OCI-M2 (cell line): ENCODE data around the gene WNT3A.
"Not testable (repeated sequence)": the region's sequence is repeated elsewhere in the genome, so short reads cannot be mapped to it uniquely, and the experiment has no call there.

Experiments
- DNase-seq: peaks from one replicate; lab custom pipeline; 2025; ENCODE audit not compliant: unreplicated experiment; lab: John Stamatoyannopoulos, UW

WNT3A gene

GRCh38 chr1:228011721-228012311, 5.0 kb downstream of the WNT3A start:
- DNase-seq = no peak

DNA sequence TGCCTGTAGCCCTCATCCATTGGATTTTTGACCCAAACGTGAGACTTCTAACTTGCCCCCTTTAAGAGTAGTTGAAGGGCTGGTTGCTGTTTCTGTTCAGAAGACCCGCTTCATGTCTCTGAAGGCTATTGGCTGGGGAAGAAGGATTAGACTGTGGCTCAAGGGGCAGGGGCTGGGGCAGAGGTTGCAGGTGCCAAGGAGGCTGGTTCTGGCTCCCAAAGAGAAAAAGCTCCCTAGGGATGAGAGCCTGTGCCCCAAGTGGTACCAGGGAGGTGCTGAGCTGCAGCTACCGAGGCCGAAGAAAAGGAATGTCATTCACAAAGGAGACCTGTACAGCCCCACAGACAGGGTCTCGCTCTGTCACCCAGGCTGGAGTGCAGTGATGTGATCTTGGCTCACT, 5.8 kb downstream of the WNT3A start:
- DNase-seq = no peak

GRCh38 chr1:228013131-228013934, 6.5 kb downstream of the WNT3A start:
- no peak for DNase-seq

- no peak for DNase-seq
Observed at GRCh38 chr1:228013935-228014930, 7.4 kb downstream of the WNT3A start.

GRCh38 chr1:228015276-228016180, 8.7 kb downstream of the WNT3A start:
- no peak for DNase-seq

DNA sequence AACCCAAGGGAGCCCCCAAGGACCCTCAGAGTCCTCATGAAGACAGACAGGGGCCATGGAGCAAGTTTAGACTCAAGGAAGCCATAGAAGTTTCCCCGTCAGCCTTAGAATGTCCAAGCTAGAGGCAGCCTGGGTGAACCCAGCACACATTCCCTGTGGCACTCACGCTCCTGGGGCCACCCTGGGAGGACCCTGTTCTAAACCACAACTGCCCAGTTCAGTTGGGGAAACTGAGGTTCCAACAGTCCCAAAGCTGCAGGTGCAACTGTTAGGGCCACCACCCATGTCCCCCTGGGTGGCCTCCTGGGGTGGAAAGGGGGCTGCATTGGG, 9.3 kb downstream of the WNT3A start:
- no peak for DNase-seq

DNA sequence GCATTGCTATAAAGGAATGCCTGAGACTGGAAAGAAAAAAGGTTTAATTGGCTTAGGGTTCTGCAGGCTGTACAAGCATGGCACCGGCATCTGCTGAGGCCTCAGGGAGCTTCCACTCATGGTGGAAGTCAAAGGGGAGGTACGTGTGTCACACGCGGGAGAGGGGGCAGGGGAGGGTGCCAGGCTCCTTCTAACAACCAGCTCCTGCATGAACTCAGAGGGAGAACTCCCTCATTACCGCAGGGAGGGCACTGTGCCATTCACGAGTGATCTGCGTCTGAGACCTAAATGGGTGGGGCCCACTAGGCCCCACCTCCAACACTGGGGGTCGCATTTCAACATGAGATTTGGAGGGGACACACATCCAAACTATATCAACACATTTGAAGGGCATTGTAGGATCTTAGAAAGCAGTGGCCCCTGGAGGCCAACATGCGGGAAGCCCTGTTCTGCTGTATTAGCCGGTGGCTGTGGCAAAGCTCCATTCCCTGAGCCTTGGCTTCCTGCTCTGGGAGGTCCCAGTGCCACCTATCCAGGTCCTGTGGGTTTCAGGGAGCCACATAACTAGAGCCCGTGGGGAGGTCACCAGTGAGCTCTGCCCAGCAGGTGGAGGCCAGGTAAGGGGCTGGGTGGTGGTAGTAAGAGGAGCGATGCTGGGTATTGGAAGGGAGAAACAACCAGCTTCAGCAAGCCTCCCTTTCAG, 10.0 kb downstream of the WNT3A start:
- DNase-seq = no peak

GRCh38 chr1:228017356-228018124, 10.7 kb downstream of the WNT3A start:
- no peak for DNase-seq

- no peak for DNase-seq
Observed at GRCh38 chr1:228018125-228018398, 11.3 kb downstream of the WNT3A start.

- no peak for DNase-seq
Observed at GRCh38 chr1:228018961-228019721, 12.3 kb downstream of the WNT3A start.

DNA sequence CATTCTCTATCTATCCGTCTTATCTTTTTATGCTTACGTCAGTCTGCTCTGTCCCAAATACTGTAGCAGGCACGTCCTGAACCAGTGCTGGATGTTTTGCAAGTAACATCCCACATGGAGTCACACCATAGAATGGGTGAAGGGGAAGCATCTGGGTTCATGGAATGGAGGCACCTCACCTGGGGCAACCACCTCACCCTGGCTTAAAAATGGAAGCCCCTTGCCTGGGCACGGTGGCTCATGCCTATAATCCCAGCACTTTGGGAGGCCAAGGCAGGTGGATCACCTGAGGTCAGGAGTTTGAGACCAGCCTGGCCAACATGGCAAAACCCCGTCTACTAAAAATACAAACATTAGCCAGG, 12.9 kb downstream of the WNT3A start:
- DNase-seq = not testable (repeated sequence)

- no peak for DNase-seq
Observed at GRCh38 chr1:228020686-228021354, 14.0 kb downstream of the WNT3A start.

GRCh38 chr1:228021355-228022030, 14.7 kb downstream of the WNT3A start:
- no peak for DNase-seq

DNA sequence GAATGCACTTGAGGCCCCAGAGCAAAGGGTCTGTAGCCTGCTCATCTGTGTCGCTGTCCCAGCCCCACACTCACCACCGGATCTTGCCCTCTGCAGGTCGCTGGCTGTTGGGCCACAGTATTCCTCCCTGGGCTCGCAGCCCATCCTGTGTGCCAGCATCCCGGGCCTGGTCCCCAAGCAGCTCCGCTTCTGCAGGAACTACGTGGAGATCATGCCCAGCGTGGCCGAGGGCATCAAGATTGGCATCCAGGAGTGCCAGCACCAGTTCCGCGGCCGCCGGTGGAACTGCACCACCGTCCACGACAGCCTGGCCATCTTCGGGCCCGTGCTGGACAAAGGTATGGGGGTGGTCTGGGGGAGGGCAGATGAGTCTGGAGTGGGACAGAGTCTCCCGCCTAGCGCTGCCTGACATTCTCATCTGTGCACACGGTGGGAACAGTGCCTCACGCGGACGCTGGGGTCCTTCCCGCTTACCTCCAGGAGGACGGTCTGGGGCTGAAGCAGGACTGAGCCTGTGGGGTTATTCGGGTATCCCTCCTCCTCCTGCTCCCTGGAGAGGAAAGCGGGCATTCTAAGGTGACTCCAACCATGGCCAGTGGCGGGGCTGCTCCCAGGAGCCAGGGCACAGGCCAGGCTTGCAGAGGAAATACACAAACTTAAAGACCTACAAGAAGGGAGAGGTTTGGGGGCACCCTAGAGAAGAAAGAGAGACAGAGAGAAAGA, 15.9 kb downstream of the WNT3A start:
- DNase-seq = no peak

DNA sequence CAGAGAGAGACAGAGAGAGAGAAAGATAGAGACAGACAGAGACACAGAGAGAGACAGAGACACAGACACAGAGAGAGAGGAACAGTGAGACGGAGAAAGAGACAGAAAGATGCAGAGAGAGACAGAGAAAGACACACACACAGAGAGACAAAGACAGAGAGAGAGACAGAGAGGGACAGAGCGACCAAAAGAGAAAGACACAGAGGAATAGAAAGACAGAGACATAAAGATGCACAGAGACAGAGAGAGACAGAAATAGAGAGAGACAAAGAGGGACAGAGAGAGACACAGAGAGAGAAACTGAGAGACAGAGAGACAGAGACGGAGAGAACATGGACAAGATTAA, 16.5 kb downstream of the WNT3A start:
- no peak for DNase-seq

DNA sequence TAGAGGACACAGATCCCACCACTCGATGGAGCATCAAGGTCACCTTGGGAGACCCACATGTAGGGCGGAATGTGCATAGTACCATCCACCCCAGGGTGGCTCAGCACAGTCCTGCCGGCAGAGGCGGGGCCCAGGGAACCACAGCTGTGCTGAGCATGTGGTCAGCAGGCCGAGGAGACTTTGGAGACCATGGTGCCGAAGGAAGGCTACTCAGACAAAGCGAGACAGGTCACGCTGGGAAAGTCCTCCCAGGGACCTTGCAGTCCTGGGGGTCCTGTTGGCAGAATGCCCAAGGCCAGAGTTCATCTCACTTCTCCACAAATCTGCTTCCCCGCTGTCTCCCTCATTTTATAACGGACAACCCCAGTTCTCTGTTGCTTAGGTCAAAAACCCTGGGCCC, 22.5 kb downstream of the WNT3A start:
- no peak for DNase-seq
